Neural progenitor cell (in vitro differentiated cells): Measurements from ENCODE around the gene SNCG.

Experiments used
- EZH2 ChIP-seq: fragments of 200-600 bp; sonication (generic); IDR thresholded peaks from 2 replicates; pipeline ENCODE4 v1.6.1; 2017; ENCODE audit warnings: antibody characterized with exemption, mild to moderate bottlenecking, moderate library complexity
- EZH2phosphoT487 ChIP-seq: fragments of 200-600 bp; sonication (generic); IDR thresholded peaks from 2 replicates; pipeline ENCODE4 v1.6.1; 2017; ENCODE audit warnings: antibody characterized with exemption
- TF ChIP-seq, protein P1 (sequence below): fragments of 200-600 bp; sonication (generic); IDR thresholded peaks from 2 replicates; pipeline ENCODE4 v1.5.1; 2017; ENCODE audit warnings: antibody characterized with exemption, mild to moderate bottlenecking

DNA sequence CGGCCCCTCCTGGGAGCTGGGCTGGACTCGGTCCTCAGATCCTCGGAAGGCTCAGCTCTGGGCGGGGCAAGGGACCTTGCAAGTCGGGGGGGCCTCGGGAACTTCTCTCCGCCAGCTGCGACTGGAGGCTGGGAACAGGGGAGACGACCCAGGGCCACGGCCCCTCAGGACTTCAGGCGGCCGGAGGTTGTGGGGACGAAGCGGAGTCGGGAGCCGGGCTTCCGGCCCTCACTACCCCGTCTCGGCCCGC is 12.5 kb downstream of the SNCG start:
- TF ChIP-seq, protein P1, sequence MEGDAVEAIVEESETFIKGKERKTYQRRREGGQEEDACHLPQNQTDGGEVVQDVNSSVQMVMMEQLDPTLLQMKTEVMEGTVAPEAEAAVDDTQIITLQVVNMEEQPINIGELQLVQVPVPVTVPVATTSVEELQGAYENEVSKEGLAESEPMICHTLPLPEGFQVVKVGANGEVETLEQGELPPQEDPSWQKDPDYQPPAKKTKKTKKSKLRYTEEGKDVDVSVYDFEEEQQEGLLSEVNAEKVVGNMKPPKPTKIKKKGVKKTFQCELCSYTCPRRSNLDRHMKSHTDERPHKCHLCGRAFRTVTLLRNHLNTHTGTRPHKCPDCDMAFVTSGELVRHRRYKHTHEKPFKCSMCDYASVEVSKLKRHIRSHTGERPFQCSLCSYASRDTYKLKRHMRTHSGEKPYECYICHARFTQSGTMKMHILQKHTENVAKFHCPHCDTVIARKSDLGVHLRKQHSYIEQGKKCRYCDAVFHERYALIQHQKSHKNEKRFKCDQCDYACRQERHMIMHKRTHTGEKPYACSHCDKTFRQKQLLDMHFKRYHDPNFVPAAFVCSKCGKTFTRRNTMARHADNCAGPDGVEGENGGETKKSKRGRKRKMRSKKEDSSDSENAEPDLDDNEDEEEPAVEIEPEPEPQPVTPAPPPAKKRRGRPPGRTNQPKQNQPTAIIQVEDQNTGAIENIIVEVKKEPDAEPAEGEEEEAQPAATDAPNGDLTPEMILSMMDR: no peak
- TF ChIP-seq EZH2: no peak
- no peak for TF ChIP-seq EZH2phosphoT487
